AG09309 (cell line): ENCODE results near the gene MFSD2A.
"Not testable (repeated sequence)": the region's sequence is repeated elsewhere in the genome, so short reads cannot be mapped to it uniquely, and the experiment has no call there.

Source experiments
- DNase-seq: peaks from one replicate; pipeline ENCODE4 v3.0.0-alpha.2; 2010; ENCODE audit warnings: low read depth
- H3K4me3 ChIP-seq: 2 replicates; pipeline ENCODE4 v1.5.1; 2011; ENCODE audit warnings: mild to moderate bottlenecking, low read depth, low read length, moderate library complexity; ENCODE audit not compliant: control insufficient read depth
- CTCF ChIP-seq: IDR thresholded peaks from 2 replicates; pipeline ENCODE4 v1.5.1; 2011; ENCODE audit warnings: mild to moderate bottlenecking, low read depth, low read length, inconsistent platforms; ENCODE audit not compliant: insufficient read depth, control insufficient read depth; ENCODE audit errors: missing control alignments

The MFSD2A gene

DNA sequence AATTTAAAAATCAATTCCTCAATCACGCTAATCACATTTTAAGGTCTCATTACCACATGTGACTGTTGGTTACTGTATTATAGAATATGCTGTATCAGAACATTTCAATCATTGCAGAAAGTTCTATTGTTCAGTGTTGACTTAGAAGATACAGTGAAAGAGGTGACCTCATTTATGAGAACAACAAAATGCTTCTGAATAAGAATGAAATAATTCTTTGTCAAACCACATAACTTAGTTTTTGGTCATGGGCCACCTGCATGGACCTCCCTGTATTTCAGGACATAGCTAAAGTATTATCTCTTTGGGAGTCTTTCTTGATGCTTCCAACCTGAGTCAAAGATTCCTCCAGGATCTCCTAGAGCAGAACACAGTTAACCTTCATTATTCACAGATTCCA, 22.3 kb downstream of the MFSD2A start:
- no peak for TF ChIP-seq CTCF
- no peak for DNase-seq
- H3K4me3 ChIP-seq = no peak overlapping the region

GRCh38 chr1:39979654-39980053, 24.7 kb downstream of the MFSD2A start:
- no peak for TF ChIP-seq CTCF
- DNase-seq = no peak
- no peak overlapping the region for H3K4me3 ChIP-seq

GRCh38 chr1:39980555-39981313, 25.8 kb downstream of the MFSD2A start:
- no peak for TF ChIP-seq CTCF
- no peak for DNase-seq
- no peak overlapping the region for H3K4me3 ChIP-seq

- TF ChIP-seq CTCF = no peak
- DNase-seq = no peak
- H3K4me3 ChIP-seq = no peak overlapping the region
Observed at GRCh38 chr1:39981385-39981784, 26.4 kb downstream of the MFSD2A start.

GRCh38 chr1:39981945-39982344, 27.0 kb downstream of the MFSD2A start:
- H3K4me3 ChIP-seq = no peak overlapping the region
- no peak for TF ChIP-seq CTCF
- DNase-seq = peak; percentile 52

DNA sequence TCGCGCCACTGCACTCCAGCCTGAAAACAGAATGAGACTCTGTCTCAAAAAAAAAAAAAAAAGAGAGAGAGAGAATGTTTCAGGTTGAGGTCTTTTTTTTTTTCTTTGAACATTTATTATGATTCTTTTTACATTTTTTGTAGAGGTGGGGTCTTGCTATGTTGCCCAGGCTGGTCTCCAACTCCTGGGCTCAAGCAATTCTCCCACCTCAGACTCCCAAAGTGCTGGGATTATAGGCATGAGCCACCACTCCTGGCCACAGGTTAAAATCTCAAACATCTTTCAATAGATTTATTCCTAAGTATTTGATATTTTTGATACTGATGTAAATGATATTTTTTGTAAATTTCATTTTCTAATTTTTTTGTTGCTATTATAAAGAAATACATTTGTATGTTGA, 29.5 kb downstream of the MFSD2A start:
- not testable (repeated sequence) for H3K4me3 ChIP-seq, DNase-seq

GRCh38 chr1:39984951-39985350, 30.0 kb downstream of the MFSD2A start:
- no peak for TF ChIP-seq CTCF
- no peak for DNase-seq
- no peak overlapping the region for H3K4me3 ChIP-seq
